GM04504 (cell line): Measurements from ENCODE around the gene TNFRSF6B.
A peak's percentile ranks its signal among the peaks of the same experiment; 100 is the strongest.

Experiments
- DNase-seq: peaks from one replicate; pipeline ENCODE4 v3.0.0-alpha.2; 2012; ENCODE audit warnings: low read depth

TNFRSF6B gene

DNA sequence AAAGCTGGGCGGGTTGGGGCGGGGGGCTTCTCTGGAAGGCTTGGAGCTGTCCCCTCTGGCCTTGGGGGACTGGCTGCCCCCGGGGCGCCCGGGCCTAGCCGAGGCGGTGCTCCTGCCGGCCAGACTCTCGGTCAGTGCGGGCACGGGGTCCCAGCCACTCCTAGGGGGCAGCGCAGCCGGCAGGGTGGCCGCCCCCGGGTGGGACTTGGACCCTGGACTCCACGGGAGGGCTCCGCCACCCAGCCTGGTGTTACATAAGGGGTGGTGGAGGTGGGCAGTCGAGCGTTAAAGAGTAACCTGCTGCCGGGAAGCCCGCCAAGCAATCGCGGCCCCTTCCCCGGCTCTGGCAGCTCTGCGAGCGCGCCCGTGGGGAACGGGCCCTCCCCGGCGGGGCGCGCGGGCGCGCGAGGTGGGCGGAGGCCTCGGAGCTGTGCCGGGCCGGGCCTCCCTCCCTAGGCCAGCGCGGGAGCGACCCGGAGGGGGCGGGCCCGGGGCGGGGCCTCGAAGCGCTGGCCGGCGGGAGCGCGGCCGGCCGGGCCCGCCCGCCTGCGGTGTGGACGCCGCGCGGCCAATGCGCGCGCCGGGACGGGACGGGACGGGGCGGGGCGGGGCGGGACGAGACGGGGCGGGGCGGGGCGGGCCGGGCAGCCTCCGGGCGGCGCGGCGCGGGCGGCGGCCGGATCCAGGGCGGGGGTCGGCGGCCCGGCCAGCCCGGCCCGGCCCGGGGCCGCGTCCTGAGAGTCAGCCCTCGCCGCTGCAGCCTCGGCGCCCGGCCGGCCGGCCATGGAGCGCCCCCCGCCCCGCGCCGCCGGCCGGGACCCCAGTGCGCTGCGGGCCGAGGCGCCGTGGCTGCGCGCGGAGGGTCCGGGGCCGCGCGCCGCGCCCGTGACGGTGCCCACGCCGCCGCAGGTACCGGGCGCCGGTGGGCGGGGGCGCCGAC lies 42.9 kb downstream of the TNFRSF6B start, which contains the start of gene SLC2A4RG:
SLC2A4RG (plus strand) TSS at position 647 of the 940 bp plus-strand sequence; CDS start at position 784, 137 bp downstream.
- DNase-seq = peak; percentile 67

DNA sequence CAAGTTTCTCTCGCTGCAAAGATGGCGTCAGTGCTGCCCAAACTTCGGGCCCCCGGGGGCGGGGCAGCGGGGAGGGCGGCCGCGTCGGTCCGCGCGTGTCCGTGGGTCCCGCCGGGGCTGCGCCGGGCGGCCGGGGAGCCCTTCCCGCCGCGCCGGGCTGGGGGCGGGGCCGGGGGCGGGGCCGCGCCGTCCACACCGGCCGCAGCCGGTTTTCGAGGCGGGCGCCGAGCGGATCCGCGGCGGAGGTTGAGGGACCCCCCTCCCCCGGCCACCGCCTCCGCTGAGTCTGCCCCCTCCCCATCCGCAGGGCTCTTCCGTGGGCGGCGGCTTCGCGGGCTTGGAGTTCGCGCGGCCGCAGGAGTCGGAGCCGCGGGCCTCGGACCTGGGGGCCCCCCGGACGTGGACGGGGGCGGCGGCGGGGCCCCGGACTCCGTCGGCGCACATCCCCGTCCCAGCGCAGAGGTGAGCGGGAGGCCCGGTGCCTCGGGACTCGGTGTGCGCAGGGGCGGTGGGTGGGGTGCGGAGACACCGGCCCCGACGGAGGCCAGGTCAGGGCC lies 43.7 kb downstream of the TNFRSF6B start:
- DNase-seq = no peak

DNA sequence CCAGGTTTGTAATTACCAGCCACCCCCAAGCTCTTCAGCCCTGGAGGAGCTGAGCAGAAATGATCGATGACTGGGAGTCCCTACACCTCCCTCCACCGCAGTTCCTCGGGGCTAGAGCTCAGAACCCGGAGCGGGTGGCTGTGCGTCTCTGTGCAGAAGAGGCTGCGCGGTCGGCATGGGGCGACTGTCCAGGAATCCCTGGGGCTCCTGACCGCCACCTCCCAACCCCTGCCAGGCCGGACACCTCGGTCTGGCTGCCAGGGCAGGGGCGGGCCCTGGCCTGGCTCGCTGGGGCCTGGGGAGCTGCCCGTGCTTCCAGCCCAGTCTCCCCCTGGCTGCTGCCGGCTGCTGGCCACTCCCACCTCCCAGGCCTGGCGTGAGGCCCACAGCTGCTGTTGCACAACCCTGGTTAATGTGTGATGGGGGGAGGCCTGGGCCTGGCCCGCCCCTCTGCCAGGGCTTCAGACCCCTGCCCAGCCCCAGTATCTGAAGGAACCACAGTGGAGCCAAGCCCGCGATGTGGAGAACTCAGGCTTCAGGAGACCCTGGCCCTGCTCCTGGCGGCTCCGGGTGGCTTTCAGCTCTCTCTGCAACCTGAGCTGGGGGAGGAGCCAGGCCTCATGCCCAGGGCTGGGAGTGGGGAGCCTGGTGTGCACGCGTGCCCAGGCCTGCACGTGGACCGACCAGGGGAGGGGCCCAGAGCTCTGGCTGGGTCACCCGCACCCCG lies 44.3 kb downstream of the TNFRSF6B start:
- DNase-seq = peak; percentile 91

DNA sequence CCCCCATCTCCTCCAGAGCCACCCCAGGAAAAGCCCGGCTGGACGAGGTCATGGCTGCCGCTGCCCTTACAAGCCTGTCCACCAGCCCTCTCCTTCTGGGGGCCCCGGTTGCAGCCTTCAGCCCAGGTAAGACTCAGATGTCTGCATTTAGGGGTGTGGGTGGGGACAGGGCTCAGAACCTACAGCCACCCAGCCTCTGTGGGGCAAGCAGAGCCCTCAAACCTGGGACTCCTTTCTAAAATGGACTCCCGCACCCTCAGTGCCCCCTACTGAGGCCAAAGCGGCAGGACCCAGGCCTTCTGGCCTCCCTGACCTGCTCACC lies 44.9 kb downstream of the TNFRSF6B start:
- DNase-seq = no peak

DNA sequence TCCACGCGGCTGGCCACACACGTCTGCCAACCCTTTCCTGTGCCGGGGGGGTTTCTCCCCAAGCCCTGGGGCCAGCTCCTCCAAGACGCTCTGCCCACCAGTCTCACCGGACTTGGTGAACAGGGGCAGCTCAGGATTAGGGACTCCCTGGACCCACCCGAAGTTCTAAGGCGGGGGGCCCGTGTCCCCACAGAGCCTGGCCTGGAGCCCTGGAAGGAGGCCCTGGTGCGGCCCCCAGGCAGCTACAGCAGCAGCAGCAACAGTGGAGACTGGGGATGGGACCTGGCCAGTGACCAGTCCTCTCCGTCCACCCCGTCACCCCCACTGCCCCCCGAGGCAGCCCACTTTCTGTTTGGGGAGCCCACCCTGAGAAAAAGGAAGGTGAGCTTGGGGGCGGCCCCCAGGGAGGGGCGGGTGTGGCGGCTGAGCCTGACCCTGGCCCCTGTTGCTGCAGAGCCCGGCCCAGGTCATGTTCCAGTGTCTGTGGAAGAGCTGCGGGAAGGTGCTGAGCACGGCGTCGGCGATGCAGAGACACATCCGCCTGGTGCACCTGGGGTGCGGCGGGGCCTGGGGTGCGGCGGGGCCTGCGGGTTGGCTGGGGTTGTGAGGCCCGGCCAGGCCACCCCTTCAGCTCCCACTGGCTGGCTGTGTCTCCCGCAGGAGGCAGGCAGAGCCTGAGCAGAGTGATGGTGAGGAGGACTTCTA lies 45.4 kb downstream of the TNFRSF6B start:
- no peak for DNase-seq

DNA sequence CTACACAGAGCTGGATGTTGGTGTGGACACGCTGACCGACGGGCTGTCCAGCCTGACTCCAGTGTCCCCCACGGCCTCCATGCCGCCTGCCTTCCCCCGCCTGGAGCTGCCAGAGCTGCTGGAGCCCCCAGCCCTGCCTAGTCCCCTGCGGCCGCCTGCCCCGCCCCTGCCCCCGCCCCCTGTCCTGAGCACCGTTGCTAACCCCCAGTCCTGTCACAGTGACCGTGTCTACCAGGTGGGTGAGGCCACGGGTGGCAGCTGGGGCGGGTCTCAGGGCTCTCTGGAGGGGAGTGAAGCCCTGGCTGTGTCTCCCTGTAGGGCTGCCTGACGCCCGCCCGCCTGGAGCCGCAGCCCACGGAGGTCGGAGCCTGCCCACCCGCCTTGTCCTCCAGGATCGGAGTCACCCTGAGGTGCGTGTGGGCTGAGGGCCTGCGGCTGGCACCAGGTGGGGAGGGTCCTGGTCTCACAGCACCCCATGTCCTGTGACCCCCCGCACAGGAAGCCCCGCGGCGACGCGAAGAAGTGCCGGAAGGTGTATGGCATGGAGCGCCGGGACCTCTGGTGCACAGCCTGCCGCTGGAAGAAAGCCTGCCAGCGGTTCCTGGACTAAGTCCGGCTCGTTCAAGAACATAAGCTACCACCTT lies 46.1 kb downstream of the TNFRSF6B start:
- no peak for DNase-seq

DNA sequence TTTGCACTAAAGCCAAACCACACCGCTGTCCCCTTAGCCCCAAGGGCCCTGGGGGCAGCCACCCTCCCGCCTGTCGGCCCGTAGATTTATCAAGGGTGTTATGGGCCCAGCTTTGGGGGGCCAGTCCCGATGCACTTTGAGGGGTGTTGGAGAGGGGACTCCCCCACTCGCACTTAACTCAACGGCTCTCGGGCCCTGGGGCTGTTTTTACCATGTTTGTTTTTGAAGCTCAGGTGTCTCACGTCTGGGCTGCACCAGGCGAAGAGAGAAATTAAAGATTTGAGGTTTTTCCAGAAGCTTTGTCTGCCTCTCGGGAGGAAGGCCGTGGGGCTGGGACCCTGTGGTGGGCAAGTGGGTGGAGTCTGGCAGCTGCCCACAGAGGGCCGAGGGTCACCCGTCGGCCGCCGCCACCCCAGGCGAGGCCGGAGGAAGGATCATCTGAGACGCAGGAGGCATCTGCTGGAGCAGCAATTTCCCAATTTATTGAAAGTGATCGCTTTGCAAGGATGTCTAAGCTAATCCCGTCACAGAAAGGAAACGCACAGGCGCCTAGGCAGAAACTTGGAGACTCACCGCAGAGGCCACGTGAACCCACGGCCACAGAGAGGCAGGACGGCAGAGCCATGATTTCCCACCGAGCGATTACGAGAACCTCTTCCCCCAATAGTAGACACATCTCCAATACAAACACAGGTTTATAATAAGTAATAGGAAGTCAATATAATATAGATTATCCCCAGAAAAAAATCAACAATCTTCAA lies 46.9 kb downstream of the TNFRSF6B start:
- no peak for DNase-seq

DNA sequence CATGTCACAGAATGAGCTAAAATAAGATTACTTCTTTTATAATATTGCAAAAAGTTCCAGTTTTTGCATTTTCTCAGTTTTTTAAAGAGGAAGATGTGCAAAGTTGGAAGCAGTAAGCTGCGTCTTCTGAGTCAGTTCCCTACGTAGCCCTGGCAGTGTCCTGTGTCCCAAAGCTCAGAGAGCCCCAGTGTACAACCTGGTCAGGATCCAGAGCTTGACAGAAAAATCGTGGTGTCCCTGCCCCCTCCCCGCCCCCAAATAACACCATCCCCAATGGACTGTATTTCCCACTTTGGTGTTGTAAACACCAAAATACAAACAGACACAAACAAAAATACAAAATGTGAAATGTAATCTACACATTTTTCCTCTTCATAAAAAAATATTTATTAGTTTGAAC lies 47.7 kb downstream of the TNFRSF6B start:
- DNase-seq = no peak

DNA sequence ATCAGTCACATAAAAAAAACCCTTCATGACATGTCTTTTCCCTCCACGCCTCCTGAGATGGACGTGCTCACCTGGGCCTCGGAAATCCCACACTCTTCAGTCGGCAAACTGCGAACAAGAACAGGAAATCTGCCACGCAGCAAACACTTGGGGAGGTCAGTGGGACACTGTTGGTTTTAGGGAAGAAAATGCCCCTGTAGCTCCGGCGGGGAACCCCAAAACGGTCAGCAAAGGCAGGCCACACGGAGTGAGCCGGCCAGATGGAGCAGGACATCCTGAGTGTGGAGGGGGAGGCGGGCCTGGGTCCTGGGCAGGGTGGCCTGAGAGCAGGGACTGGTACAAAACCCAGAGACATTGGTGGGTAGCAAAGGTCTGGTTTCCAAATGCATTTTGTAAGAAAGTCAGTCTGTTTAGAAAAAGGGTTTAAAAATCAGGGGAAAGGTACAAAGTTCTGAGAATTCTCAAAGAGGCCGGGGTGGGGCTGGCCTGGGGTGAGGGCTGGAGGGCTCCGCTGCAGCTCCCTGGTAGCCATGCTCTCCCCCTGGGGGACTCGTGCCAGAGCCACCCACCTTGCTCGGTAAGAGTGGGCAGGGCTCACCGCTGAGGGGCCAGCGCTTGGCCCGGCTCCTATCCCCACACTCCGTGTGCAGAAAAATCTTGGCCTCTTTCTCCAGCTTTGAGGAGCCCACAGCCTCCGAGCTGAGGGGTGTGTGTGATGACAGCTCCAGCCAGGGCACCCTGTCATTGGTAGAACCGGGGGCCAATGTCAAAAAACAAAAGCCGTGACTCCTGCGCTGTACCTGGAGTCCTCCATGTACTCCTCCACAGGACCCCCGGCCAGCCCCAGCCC lies 48.3 kb downstream of the TNFRSF6B start:
- DNase-seq = no peak

DNA sequence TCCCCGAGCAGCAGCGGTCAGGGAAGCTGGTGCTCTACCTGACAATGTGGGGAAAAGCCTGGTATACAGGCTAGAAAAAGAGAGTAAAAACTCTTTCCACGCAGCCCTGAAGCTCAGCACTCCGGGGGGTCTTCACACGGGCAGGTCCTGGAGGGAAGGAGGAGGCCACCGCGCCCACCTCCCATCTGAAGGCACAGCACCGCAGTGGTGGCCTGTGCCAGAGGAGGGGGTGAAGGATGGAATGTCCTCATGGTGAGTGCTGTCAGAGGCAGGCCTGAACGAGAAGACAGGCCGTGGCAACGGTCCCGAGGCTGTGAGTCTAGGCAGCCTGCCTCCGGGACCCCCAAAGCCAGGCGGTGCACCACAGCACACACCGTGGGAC lies 49.0 kb downstream of the TNFRSF6B start:
- no peak for DNase-seq

DNA sequence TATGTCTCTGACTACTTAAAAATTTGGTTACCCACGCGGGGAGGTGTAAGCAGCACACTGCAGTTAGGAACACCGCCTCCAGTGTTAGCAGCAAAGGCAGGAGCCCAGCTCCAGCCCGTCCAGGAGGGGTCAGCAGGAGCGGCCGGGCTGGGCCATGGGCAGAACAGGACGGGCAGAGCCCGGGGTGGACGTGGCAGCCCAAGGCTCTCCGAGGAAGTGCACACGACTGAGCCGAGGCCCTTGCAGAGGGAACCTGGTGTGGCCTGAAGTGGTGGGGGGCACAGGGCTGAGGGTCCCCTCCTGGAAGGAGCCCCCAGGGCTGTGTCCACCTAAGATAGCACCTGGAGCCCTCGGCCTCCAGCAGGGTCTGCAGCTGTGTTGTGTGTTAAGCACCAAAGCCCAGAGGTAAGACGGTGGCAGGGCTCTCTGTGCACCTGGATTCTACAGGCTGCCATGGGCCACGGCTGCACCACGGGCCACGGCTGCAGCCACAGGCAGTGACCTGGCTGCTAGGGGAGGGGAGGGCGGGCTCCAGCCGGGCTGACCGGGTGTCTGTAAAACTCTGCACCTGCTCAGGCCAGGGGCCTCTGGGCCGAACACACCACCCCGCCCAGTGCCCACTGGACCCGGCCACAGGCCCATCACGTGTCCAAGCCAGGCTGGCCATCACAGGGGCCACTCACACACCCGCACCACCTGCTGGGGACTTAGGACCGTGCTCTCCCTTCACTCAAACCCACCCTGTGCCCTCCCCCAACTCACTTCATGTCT lies 49.7 kb downstream of the TNFRSF6B start:
- no peak for DNase-seq

DNA sequence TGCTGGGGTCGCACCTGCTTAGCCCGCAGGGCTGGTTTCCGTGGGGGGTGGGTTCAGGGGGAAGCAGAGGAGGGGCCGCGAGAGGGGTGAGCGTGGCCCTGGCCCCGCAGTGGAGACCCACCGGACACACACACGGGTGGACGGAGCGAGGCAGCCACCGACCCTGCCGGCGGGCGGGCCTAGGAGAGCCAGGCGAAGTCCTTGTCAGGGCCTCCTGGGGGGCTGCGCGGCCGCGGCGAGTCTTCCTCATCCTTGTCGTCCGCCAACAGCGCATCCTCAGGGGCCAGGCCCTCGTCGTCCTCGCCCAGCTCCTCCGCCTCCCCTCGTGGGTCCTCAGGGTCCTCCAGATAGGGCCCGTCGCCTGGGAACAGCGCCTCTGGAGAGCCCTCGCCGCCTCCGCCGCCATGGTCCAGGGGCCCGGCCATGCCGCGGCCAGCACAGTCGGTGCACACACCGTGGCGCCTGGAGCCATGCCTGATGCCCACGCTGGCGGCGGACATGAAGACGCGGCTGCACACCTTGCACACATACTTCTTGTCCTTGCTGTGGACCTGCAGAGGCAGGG lies 50.4 kb downstream of the TNFRSF6B start:
- no peak for DNase-seq

DNA sequence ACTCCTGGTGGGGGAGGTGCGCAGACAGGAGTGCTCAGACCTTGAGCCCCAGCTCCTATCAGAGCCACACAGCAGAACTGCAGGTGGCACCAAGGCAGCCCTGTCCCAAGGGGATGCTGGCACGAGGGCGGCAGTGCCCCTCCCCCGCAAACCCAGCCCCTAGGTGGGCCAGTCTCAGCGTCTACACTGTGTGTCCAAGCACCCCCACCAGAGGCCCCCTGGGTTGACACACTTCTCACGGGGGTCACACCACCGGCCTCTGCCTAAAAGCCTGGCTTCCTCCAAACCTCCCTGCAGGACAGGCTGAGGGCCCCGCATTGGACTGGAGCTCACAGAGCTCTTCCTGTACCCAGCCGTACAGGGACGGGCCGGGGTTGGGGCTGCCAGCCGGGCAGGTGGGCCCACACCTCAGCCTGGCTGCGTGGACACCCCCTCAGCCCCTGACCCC lies 51.2 kb downstream of the TNFRSF6B start:
- no peak for DNase-seq
